Activated CD4-positive, alpha-beta T cell treated with anti-CD3 and anti-CD28 coated beads for 36 hours (primary cell): Measurements from ENCODE around the gene SBNO1. TPM values are rescaled to one million over a fixed set of nuclear protein-coding genes. Genes with fewer than 3 reads are reported as not detected.
"Not testable (repeated sequence)": the region's sequence is repeated elsewhere in the genome, so short reads cannot be mapped to it uniquely, and the experiment has no call there.

Source experiments
- ATAC-seq: fragments of 200-7000 bp; cut with Tn5 transposase; one replicate; pipeline ENCODE4 v1.10.0; 2021; ENCODE audit warnings: mild to moderate bottlenecking, moderate library complexity
- CTCF ChIA-PET: fragments of 350-600 bp; sonication (Branson Sonifier 250); formaldehyde crosslinking; loops from one replicate; lab custom pipeline; 2021; ENCODE audit warnings: antibody characterized with exemption; lab: Charles Lee
- POLR2A ChIA-PET: fragments of 350-600 bp; sonication (Branson Sonifier 250); formaldehyde crosslinking; loops from one replicate; lab custom pipeline; 2021; ENCODE audit warnings: antibody characterized with exemption, inconsistent platforms; lab: Charles Lee
- DNase-seq: peaks from one replicate; pipeline ENCODE4 v3.0.0-alpha.2; 2020
- H3K27ac Mint-ChIP-seq: one replicate; pipeline ENCODE4 v1.8.0; 2021; ENCODE audit warnings: mixed read lengths
- H3K27me3 Mint-ChIP-seq: one replicate; pipeline ENCODE4 v1.8.0; 2021; ENCODE audit warnings: mixed read lengths
- H3K36me3 Mint-ChIP-seq: one replicate; pipeline ENCODE4 v1.8.0; 2021; ENCODE audit warnings: low read depth, mixed read lengths
- H3K4me1 Mint-ChIP-seq: one replicate; pipeline ENCODE4 v1.8.0; 2021; ENCODE audit warnings: mixed read lengths
- H3K4me3 Mint-ChIP-seq: one replicate; pipeline ENCODE4 v1.8.0; 2021; ENCODE audit warnings: mild to moderate bottlenecking, moderate library complexity, mixed read lengths
- H3K9me3 Mint-ChIP-seq: one replicate; pipeline ENCODE4 v1.8.0; 2021; ENCODE audit warnings: low read depth, mixed read lengths
- intact Hi-C, 2 experiments: fragments of 100-400 bp; cut with DNase I in 1 of 2; cut with micrococcal nuclease in 1 of 2; formaldehyde crosslinking; loops; one replicate each; pipeline versions ENCODE4 v1.14.2 to v1.15.1; 2022 to 2024; cut with DNase I, micrococcal nuclease
- total RNA-seq, 2 experiments: library from RNA; stranded (reverse); gene quantifications; one replicate each; pipeline ENCODE4 v1.2.3, GENCODE V29; 2021

Gene SBNO1
- total RNA-seq, 2 experiments from 2014 or later, result 49.6 to 51.1 TPM

GRCh38 chr12:123346946-123347345, 17.7 kb downstream of the SBNO1 start:
- POLR2A ChIA-PET, result interaction anchor here (0.9 kb wide), 1 partner anchor 249 kb away, joined by 6 read pairs; no protein-coding TSS in a partner anchor
- H3K4me1 Mint-ChIP-seq, result peaks cover 12% of the 10 kb centered on the region
- intact Hi-C loops, result no loop called here
- H3K27me3 Mint-ChIP-seq, result no peaks in the 10 kb centered on the region
- no peak for DNase-seq
- ATAC-seq, result no peak
- CTCF ChIA-PET, result no interaction called here
- peaks cover 34% of the 10 kb centered on the region for H3K36me3 Mint-ChIP-seq
- no peaks in the 10 kb centered on the region for H3K9me3 Mint-ChIP-seq
- H3K27ac Mint-ChIP-seq, result no peak overlapping the region
- H3K4me3 Mint-ChIP-seq, result no peak overlapping the region

GRCh38 chr12:123344086-123344485, 20.6 kb downstream of the SBNO1 start:
- Mint-ChIP-seq H3K27me3 (no peaks in the 10 kb centered on the region), H3K4me3 (no peak overlapping the region), H3K36me3 (peaks cover 40% of the 10 kb centered on the region), H3K9me3 (no peaks in the 10 kb centered on the region), H3K4me1 (peaks cover 5% of the 10 kb centered on the region), H3K27ac (no peak overlapping the region)
- CTCF ChIA-PET, result interaction anchor here (1.1 kb wide), 1 partner anchor 13 kb away, joined by 3 read pairs; no protein-coding TSS in a partner anchor
- ATAC-seq (no peak), DNase-seq (no peak)
- intact Hi-C loops, result no loop called here
- POLR2A ChIA-PET, result interaction anchor here (0.6 to 0.7 kb wide), 2 partner anchors 21 to 63 kb away, joined by 3 to 4 read pairs; no protein-coding TSS in a partner anchor

- intact Hi-C loops, result no loop called here
- Mint-ChIP-seq H3K27ac (peak overlapping the region; percentile 21), H3K9me3 (no peaks in the 10 kb centered on the region), H3K36me3 (peaks cover 33% of the 10 kb centered on the region), H3K4me3 (no peak overlapping the region), H3K27me3 (no peaks in the 10 kb centered on the region), H3K4me1 (peaks cover 12% of the 10 kb centered on the region)
- ChIA-PET CTCF (no interaction called here), POLR2A (no interaction called here)
- no peak for ATAC-seq
- DNase-seq, result no peak
These were observed 27.6 kb downstream of the SBNO1 start for GRCh38 chr12:123337070-123337469.

- ChIA-PET CTCF (interaction anchor here (0.6 kb wide), 1 partner anchor 283 kb away, joined by 3 read pairs; no protein-coding TSS in a partner anchor), POLR2A (no interaction called here)
- Mint-ChIP-seq H3K27me3 (no peaks in the 10 kb centered on the region), H3K4me3 (no peak overlapping the region), H3K9me3 (no peaks in the 10 kb centered on the region), H3K36me3 (peaks cover 36% of the 10 kb centered on the region), H3K4me1 (peaks cover 12% of the 10 kb centered on the region), H3K27ac (peak overlapping the region; percentile 21)
- intact Hi-C loops, result no loop called here
- no peak for DNase-seq
- ATAC-seq, result no peak
These were observed 28.1 kb downstream of the SBNO1 start for GRCh38 chr12:123336530-123336929.

GRCh38 chr12:123335490-123335889, 29.2 kb downstream of the SBNO1 start:
- ChIA-PET POLR2A (no interaction called here), CTCF (interaction anchor here (0.9 kb wide), 1 partner anchor 10 kb away, joined by 3 read pairs; no protein-coding TSS in a partner anchor)
- Mint-ChIP-seq H3K9me3 (no peaks in the 10 kb centered on the region), H3K4me3 (no peak overlapping the region), H3K27ac (no peak overlapping the region), H3K36me3 (peaks cover 38% of the 10 kb centered on the region), H3K4me1 (peaks cover 8% of the 10 kb centered on the region), H3K27me3 (no peaks in the 10 kb centered on the region)
- intact Hi-C loops, result no loop called here
- DNase-seq, result no peak
- ATAC-seq, result no peak

- Mint-ChIP-seq H3K36me3 (peaks cover 46% of the 10 kb centered on the region), H3K27ac (no peak overlapping the region), H3K4me3 (no peak overlapping the region), H3K4me1 (no peaks in the 10 kb centered on the region), H3K27me3 (no peaks in the 10 kb centered on the region), H3K9me3 (no peaks in the 10 kb centered on the region)
- DNase-seq, result no peak
- ChIA-PET CTCF (interaction anchor here (1.8 kb wide), 1 partner anchor 13 kb away, joined by 7 read pairs; no protein-coding TSS in a partner anchor), POLR2A (interaction anchor here (0.5 kb wide), 1 partner anchor 34 kb away, joined by 3 read pairs; no protein-coding TSS in a partner anchor)
- no peak for ATAC-seq
- intact Hi-C loops, result no loop called here
These were observed 34.8 kb downstream of the SBNO1 start for GRCh38 chr12:123329799-123330198.

GRCh38 chr12:123319826-123320225, 44.8 kb downstream of the SBNO1 start:
- Mint-ChIP-seq H3K36me3 (peaks cover 57% of the 10 kb centered on the region), H3K27me3 (no peaks in the 10 kb centered on the region), H3K27ac (no peak overlapping the region), H3K9me3 (no peaks in the 10 kb centered on the region), H3K4me1 (no peaks in the 10 kb centered on the region), H3K4me3 (no peak overlapping the region)
- intact Hi-C loops, result no loop called here
- DNase-seq (no peak), ATAC-seq (no peak)
- ChIA-PET CTCF (no interaction called here), POLR2A (no interaction called here)

- ChIA-PET CTCF (no interaction called here), POLR2A (no interaction called here)
- H3K27ac Mint-ChIP-seq, result no peak overlapping the region
- H3K9me3 Mint-ChIP-seq, result no peaks in the 10 kb centered on the region
- DNase-seq (no peak), ATAC-seq (no peak)
- peaks cover 57% of the 10 kb centered on the region for H3K36me3 Mint-ChIP-seq
- H3K4me1 Mint-ChIP-seq, result no peaks in the 10 kb centered on the region
- no peaks in the 10 kb centered on the region for H3K27me3 Mint-ChIP-seq
- no peak overlapping the region for H3K4me3 Mint-ChIP-seq
- intact Hi-C loops, result no loop called here
These were observed 45.4 kb downstream of the SBNO1 start for GRCh38 chr12:123319273-123319672.

- ChIA-PET POLR2A (interaction anchor here (0.6 to 0.7 kb wide), 2 partner anchors 693 to 811 kb away, joined by 3 to 9 read pairs; no protein-coding TSS in a partner anchor), CTCF (interaction anchor here (0.6 to 1.0 kb wide), 2 partner anchors 48 to 75 kb away, joined by 3 to 4 read pairs; no protein-coding TSS in a partner anchor)
- intact Hi-C loops, H3K4me1 Mint-ChIP-seq, H3K9me3 Mint-ChIP-seq, ATAC-seq, DNase-seq, H3K4me3 Mint-ChIP-seq, H3K27ac Mint-ChIP-seq, H3K27me3 Mint-ChIP-seq: not testable (repeated sequence)
- peaks cover 55% of the 10 kb centered on the region for H3K36me3 Mint-ChIP-seq
These were observed 51.6 kb downstream of the SBNO1 start for GRCh38 chr12:123313046-123313445.

GRCh38 chr12:123306200-123306599, 58.4 kb downstream of the SBNO1 start:
- intact Hi-C loops, result no loop called here
- no peaks in the 10 kb centered on the region for H3K27me3 Mint-ChIP-seq
- ChIA-PET CTCF (interaction anchor here (0.5 to 0.6 kb wide), 2 partner anchors 447 to 474 kb away, joined by 3 read pairs; no protein-coding TSS in a partner anchor), POLR2A (no interaction called here)
- no peaks in the 10 kb centered on the region for H3K9me3 Mint-ChIP-seq
- DNase-seq (no peak), ATAC-seq (no peak)
- no peaks in the 10 kb centered on the region for H3K4me1 Mint-ChIP-seq
- no peak overlapping the region for H3K4me3 Mint-ChIP-seq
- no peak overlapping the region for H3K27ac Mint-ChIP-seq
- H3K36me3 Mint-ChIP-seq, result peaks cover 40% of the 10 kb centered on the region

- intact Hi-C loops, result no loop called here
- ChIA-PET POLR2A (no interaction called here), CTCF (no interaction called here)
These were observed 59.5 kb downstream of the SBNO1 start for GRCh38 chr12:123305136-123305535.

GRCh38 chr12:123293178-123293760, 71.4 kb downstream of the SBNO1 start:
- no peak for ATAC-seq
- DNase-seq, result no peak
- H3K4me3 Mint-ChIP-seq, result no peak overlapping the region
- H3K36me3 Mint-ChIP-seq, result peaks cover 31% of the 10 kb centered on the region
- CTCF ChIA-PET, result interaction anchor here (0.6 to 1.3 kb wide), 2 partner anchors 55 to 272 kb away, joined by 3 to 6 read pairs; no protein-coding TSS in a partner anchor
- intact Hi-C loops, result no loop called here
- no peak overlapping the region for H3K27ac Mint-ChIP-seq
- H3K9me3 Mint-ChIP-seq, result no peaks in the 10 kb centered on the region
- no peaks in the 10 kb centered on the region for H3K4me1 Mint-ChIP-seq
- POLR2A ChIA-PET, result no interaction called here
- no peaks in the 10 kb centered on the region for H3K27me3 Mint-ChIP-seq

More at GRCh38 chr12:123305136-123305535, 59.5 kb downstream of the SBNO1 start:
- ATAC-seq (no peak), DNase-seq (no peak)
- H3K27ac Mint-ChIP-seq, result no peak overlapping the region
- H3K4me1 Mint-ChIP-seq, result no peaks in the 10 kb centered on the region
- no peak overlapping the region for H3K4me3 Mint-ChIP-seq
- H3K27me3 Mint-ChIP-seq, result no peaks in the 10 kb centered on the region
- H3K9me3 Mint-ChIP-seq, result no peaks in the 10 kb centered on the region
- H3K36me3 Mint-ChIP-seq, result peaks cover 35% of the 10 kb centered on the region
